ENCODE results near the gene AK2.

Gene AK2

DNA sequence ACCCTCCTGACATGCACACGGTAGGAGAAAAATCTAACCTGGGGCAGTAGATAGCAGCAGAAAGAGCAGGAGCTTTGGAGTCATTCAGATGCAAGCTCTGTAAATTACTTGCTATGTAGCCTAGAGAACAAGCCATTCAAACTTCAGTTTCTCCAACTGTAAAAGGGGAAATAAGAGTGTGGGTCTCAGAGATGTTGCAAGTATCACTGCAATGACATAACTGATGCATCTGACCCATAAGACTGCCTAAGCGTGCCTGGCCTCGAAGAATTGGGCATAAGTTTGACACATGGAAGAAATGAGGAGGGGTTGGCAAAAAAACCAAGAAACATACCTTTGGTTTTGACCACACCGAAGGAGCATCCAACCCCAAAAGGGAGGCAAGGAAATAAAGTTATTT is 5.2 kb downstream of the AK2 start:
- peaks cover 14% of the 10 kb centered on the region for H3K4me1 ChIP-seq (ENCODE audit: control insufficient read depth, insufficient read depth, low read length)
- no peak overlapping the region for H3K27ac ChIP-seq (ENCODE audit: extremely low read depth, low read depth, low read length)
- H3K4me3 ChIP-seq (ENCODE audit: low read depth, low read length), result no peak overlapping the region
- no peaks in the 10 kb centered on the region for H3K9me3 ChIP-seq (ENCODE audit: control insufficient read depth, insufficient read depth, low read depth, low read length)
- H3K36me3 ChIP-seq (ENCODE audit: control insufficient read depth in 2 of 2, insufficient read depth in 1 of 2, low read length in 2 of 2), result peaks cover 0 to 72% of the 10 kb centered on the region in 2 experiments; a peak in 2 of 3 replicates
- POLR2A ChIA-PET, result interaction anchor here (0.8 to 1.5 kb wide), 2 partner anchors 23 to 67 kb away, joined by 3 to 4 read pairs; partner anchors contain the start of gene RNF19B
- no peak for TF ChIP-seq HOXA7 (CRISPR knock-in tag; IDR thresholded peaks at IDR 0.05; ENCODE audit: borderline replicate concordance)
- TF ChIP-seq ZNF514 (tag by site-specific recombination; IDR thresholded peaks at IDR 0.05), result no peak
- TF ChIP-seq, protein P1, sequence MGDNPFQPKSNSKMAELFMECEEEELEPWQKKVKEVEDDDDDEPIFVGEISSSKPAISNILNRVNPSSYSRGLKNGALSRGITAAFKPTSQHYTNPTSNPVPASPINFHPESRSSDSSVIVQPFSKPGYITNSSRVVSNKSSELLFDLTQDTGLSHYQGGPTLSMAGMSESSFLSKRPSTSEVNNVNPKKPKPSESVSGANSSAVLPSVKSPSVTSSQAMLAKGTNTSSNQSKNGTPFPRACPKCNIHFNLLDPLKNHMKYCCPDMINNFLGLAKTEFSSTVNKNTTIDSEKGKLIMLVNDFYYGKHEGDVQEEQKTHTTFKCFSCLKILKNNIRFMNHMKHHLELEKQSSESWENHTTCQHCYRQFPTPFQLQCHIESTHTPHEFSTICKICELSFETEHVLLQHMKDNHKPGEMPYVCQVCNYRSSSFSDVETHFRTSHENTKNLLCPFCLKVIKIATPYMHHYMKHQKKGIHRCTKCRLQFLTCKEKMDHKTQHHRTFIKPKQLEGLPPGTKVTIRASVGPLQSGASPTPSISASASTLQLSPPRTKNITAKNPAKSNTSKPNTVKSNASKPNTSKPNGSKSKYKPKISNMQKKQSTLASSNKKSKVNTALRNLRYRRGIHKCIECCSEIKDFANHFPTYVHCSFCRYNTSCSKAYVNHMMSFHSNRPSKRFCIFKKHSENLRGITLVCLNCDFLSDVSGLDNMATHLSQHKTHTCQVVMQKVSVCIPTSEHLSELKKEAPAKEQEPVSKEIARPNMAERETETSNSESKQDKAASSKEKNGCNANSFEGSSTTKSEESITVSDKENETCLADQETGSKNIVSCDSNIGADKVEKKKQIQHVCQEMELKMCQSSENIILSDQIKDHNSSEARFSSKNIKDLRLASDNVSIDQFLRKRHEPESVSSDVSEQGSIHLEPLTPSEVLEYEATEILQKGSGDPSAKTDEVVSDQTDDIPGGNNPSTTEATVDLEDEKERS (tag by site-specific recombination; IDR thresholded peaks at IDR 0.05), result no peak
- TF ChIP-seq, protein P2, sequence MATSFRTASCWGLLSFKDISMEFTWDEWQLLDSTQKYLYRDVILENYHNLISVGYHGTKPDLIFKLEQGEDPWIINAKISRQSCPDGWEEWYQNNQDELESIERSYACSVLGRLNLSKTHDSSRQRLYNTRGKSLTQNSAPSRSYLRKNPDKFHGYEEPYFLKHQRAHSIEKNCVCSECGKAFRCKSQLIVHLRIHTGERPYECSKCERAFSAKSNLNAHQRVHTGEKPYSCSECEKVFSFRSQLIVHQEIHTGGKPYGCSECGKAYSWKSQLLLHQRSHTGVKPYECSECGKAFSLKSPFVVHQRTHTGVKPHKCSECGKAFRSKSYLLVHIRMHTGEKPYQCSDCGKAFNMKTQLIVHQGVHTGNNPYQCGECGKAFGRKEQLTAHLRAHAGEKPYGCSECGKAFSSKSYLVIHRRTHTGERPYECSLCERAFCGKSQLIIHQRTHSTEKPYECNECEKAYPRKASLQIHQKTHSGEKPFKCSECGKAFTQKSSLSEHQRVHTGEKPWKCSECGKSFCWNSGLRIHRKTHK (tag by site-specific recombination; IDR thresholded peaks at IDR 0.05), result no peak
- no peak for TF ChIP-seq REPIN1 (tag by site-specific recombination; IDR thresholded peaks at IDR 0.05; ENCODE audit: low read depth)
- TF ChIP-seq ZNF707 (tag by site-specific recombination; IDR thresholded peaks at IDR 0.05), result no peak
- CTCF ChIA-PET, result interaction anchor here (1.1 to 1.2 kb wide), 2 partner anchors 23 to 98 kb away, joined by 4 read pairs; no protein-coding TSS in a partner anchor

DNA sequence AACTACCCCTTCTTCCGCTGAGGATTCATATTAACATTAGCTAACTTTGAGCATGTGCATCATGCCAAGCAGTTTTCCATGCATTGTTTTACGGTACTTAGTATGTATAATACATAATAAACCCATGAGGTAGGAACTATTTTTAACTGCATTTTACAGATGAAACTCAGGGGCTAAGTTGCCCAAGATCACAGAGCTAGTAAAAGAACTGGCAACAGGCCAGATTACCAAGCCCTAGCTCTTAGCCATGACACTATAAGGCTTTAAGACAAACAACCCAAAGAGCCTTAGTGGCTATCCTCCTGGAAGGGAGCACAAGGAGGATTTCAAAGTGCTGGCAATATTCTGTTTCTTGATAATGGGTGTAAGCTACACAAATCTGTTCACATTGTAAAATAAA is 6.1 kb downstream of the AK2 start:
- no peak overlapping the region for H3K4me3 ChIP-seq (ENCODE audit: low read depth, low read length)
- no peaks in the 10 kb centered on the region for H3K9me3 ChIP-seq (ENCODE audit: control insufficient read depth, insufficient read depth, low read depth, low read length)
- H3K36me3 ChIP-seq (ENCODE audit: control insufficient read depth in 2 of 2, insufficient read depth in 1 of 2, low read length in 2 of 2), result peaks cover 0 to 72% of the 10 kb centered on the region in 2 experiments; a peak in 2 of 3 replicates
- peaks cover 14% of the 10 kb centered on the region for H3K4me1 ChIP-seq (ENCODE audit: control insufficient read depth, insufficient read depth, low read length)
- H3K27ac ChIP-seq (ENCODE audit: extremely low read depth, low read depth, low read length), result no peak overlapping the region
- CTCF ChIA-PET, result interaction anchor here (1.0 to 1.1 kb wide), 3 partner anchors 24 to 97 kb away, joined by 3 to 4 read pairs (median 4); no protein-coding TSS in a partner anchor
- POLR2A ChIA-PET, result interaction anchor here (0.6 to 2.0 kb wide), 3 partner anchors 50 to 510 kb away, joined by 4 to 7 read pairs (median 6); partner anchors contain the start of genes AZIN2 and RNF19B
- TF ChIP-seq ZNF138 (tag by site-specific recombination; IDR thresholded peaks at IDR 0.05; ENCODE audit: borderline replicate concordance) (no peak), ZNF350 (tag by site-specific recombination; IDR thresholded peaks at IDR 0.05) (no peak), ZSCAN30 (tag by site-specific recombination; IDR thresholded peaks at IDR 0.05) (no peak), ZSCAN23 (tag by site-specific recombination; IDR thresholded peaks at IDR 0.05) (no peak), ZNF311 (tag by site-specific recombination; IDR thresholded peaks at IDR 0.05; ENCODE audit: borderline replicate concordance) (no peak), ZNF433 (tag by site-specific recombination; IDR thresholded peaks at IDR 0.05; ENCODE audit: low read depth) (no peak), ZNF600 (tag by site-specific recombination; IDR thresholded peaks at IDR 0.05) (no peak), ZNF175 (tag by site-specific recombination; IDR thresholded peaks at IDR 0.05) (no peak), ZBTB48 (tag by site-specific recombination; IDR thresholded peaks at IDR 0.05) (no peak), ZNF548 (tag by site-specific recombination; IDR thresholded peaks at IDR 0.05) (no peak), ZNF777 (tag by site-specific recombination; IDR thresholded peaks at IDR 0.05; ENCODE audit: borderline replicate concordance) (no peak), ZBTB7A (tag by site-specific recombination; IDR thresholded peaks at IDR 0.05; ENCODE audit: low read depth) (no peak), ZNF16 (tag by site-specific recombination; IDR thresholded peaks at IDR 0.05; ENCODE audit: low read depth) (no peak), ZNF843 (tag by site-specific recombination; IDR thresholded peaks at IDR 0.05) (no peak), SALL2 (tag by site-specific recombination; IDR thresholded peaks at IDR 0.05; ENCODE audit: borderline replicate concordance) (no peak), KLF16 (tag by site-specific recombination; IDR thresholded peaks at IDR 0.05) (no peak)
- TF ChIP-seq, protein P3, sequence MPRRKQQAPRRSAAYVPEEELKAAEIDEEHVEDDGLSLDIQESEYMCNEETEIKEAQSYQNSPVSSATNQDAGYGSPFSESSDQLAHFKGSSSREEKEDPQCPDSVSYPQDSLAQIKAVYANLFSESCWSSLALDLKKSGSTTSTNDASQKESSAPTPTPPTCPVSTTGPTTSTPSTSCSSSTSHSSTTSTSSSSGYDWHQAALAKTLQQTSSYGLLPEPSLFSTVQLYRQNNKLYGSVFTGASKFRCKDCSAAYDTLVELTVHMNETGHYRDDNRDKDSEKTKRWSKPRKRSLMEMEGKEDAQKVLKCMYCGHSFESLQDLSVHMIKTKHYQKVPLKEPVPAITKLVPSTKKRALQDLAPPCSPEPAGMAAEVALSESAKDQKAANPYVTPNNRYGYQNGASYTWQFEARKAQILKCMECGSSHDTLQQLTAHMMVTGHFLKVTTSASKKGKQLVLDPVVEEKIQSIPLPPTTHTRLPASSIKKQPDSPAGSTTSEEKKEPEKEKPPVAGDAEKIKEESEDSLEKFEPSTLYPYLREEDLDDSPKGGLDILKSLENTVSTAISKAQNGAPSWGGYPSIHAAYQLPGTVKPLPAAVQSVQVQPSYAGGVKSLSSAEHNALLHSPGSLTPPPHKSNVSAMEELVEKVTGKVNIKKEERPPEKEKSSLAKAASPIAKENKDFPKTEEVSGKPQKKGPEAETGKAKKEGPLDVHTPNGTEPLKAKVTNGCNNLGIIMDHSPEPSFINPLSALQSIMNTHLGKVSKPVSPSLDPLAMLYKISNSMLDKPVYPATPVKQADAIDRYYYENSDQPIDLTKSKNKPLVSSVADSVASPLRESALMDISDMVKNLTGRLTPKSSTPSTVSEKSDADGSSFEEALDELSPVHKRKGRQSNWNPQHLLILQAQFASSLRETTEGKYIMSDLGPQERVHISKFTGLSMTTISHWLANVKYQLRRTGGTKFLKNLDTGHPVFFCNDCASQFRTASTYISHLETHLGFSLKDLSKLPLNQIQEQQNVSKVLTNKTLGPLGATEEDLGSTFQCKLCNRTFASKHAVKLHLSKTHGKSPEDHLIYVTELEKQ (tag by site-specific recombination; IDR thresholded peaks at IDR 0.05; ENCODE audit: borderline replicate concordance), result no peak
- TF ChIP-seq, protein P4, sequence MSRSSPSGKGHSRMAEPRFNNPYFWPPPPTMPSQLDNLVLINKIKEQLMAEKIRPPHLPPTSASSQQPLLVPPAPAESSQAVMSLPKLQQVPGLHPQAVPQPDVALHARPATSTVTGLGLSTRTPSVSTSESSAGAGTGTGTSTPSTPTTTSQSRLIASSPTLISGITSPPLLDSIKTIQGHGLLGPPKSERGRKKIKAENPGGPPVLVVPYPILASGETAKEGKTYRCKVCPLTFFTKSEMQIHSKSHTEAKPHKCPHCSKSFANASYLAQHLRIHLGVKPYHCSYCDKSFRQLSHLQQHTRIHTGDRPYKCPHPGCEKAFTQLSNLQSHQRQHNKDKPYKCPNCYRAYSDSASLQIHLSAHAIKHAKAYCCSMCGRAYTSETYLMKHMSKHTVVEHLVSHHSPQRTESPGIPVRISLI (tag by site-specific recombination; IDR thresholded peaks at IDR 0.05), result no peak
- TF ChIP-seq, protein P5, sequence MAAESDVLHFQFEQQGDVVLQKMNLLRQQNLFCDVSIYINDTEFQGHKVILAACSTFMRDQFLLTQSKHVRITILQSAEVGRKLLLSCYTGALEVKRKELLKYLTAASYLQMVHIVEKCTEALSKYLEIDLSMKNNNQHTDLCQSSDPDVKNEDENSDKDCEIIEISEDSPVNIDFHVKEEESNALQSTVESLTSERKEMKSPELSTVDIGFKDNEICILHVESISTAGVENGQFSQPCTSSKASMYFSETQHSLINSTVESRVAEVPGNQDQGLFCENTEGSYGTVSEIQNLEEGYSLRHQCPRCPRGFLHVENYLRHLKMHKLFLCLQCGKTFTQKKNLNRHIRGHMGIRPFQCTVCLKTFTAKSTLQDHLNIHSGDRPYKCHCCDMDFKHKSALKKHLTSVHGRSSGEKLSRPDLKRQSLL (tag by site-specific recombination; IDR thresholded peaks at IDR 0.05), result no peak

Measured in HEK293 (cell line).